Neural cell (in vitro differentiated cells): Measurements from ENCODE around the gene UGT3A2. TPM values are rescaled to one million over a fixed set of nuclear protein-coding genes. Genes with fewer than 3 reads are reported as not detected.

Experiments used
- H2AFZ ChIP-seq: fragments of 200-600, 300-800 bp; sonication (generic), shearing (Covaris generic); 2 replicates; pipeline ENCODE4 v1.6.0; 2014; ENCODE audit warnings: low read depth, mild to moderate bottlenecking, antibody characterized with exemption, low read length, moderate library complexity
- H3F3A ChIP-seq: fragments of 200-600 bp; shearing (Covaris generic); 2 replicates; pipeline ENCODE4 v1.6.1; 2016; ENCODE audit warnings: mild to moderate bottlenecking, moderate library complexity, mixed read lengths, antibody characterized with exemption, low read length; ENCODE audit not compliant: insufficient read depth, poor library complexity, severe bottlenecking
- H3K27ac ChIP-seq: fragments of 200-600, 300-800 bp; sonication (generic), shearing (Covaris generic); 2 replicates; pipeline ENCODE4 v1.5.1; 2014; ENCODE audit warnings: mild to moderate bottlenecking, low read length, moderate library complexity
- H3K27me3 ChIP-seq: fragments of 300-800, 200-600 bp; sonication (generic), shearing (Covaris generic); 2 replicates; pipeline ENCODE4 v1.6.0; 2014; ENCODE audit warnings: mild to moderate bottlenecking, low read depth, low read length, moderate library complexity; ENCODE audit not compliant: insufficient read depth
- H3K36me3 ChIP-seq: fragments of 300-800, 200-600 bp; sonication (generic), shearing (Covaris generic); 2 replicates; pipeline ENCODE4 v1.5.1; 2014; ENCODE audit warnings: mild to moderate bottlenecking, antibody characterized with exemption, low read length, moderate library complexity; ENCODE audit not compliant: insufficient read depth
- H3K4me2 ChIP-seq: fragments of 300-800, 200-600 bp; sonication (generic), shearing (Covaris generic); 2 replicates; pipeline ENCODE4 v1.6.0; 2014; ENCODE audit warnings: mild to moderate bottlenecking, low read length
- H3K4me3 ChIP-seq: fragments of 300-800, 200-600 bp; sonication (generic), shearing (Covaris generic); 2 replicates; pipeline ENCODE4 v1.5.1; 2014; ENCODE audit warnings: mild to moderate bottlenecking, low read length, moderate library complexity
- H3K79me2 ChIP-seq: fragments of 200-600 bp; shearing (Covaris generic); replicated peaks from 2 replicates; pipeline ENCODE4 v1.6.0; 2014; ENCODE audit warnings: mild to moderate bottlenecking, low read length, moderate library complexity; ENCODE audit not compliant: insufficient read depth
- H3K9ac ChIP-seq: fragments of 300-800, 200-600 bp; sonication (generic), shearing (Covaris generic); 2 replicates; pipeline ENCODE4 v1.6.1; 2016; ENCODE audit warnings: mild to moderate bottlenecking, low read length, mixed read lengths
- H3K9me2 ChIP-seq: fragments of 200-600 bp; shearing (Covaris generic); 2 replicates; pipeline ENCODE4 v1.6.1; 2016; ENCODE audit warnings: mild to moderate bottlenecking, low read length, mixed read lengths; ENCODE audit not compliant: insufficient read depth
- H3K9me3 ChIP-seq: fragments of 200-600, 300-800 bp; sonication (generic), shearing (Covaris generic); 2 replicates; pipeline ENCODE4 v1.6.1; 2016; ENCODE audit warnings: mild to moderate bottlenecking, mixed run types, low read length, moderate library complexity, mixed read lengths
- H4K20me1 ChIP-seq: fragments of 200-600 bp; shearing (Covaris generic); 2 replicates; pipeline ENCODE4 v1.6.1; 2016; ENCODE audit warnings: mild to moderate bottlenecking, mixed run types; ENCODE audit not compliant: insufficient read depth
- EP300 ChIP-seq: fragments of 450-650 bp; conservative IDR thresholded peaks from 2 replicates; pipeline ENCODE4 v1.6.1; 2014; ENCODE audit warnings: antibody characterized with exemption, mild to moderate bottlenecking, moderate library complexity; ENCODE audit not compliant: poor library complexity, severe bottlenecking
- EZH2 ChIP-seq: fragments of 200-600, 300-800 bp; shearing (Covaris generic), sonication (generic); IDR thresholded peaks from 2 replicates; pipeline ENCODE4 v1.6.1; 2014; ENCODE audit warnings: antibody characterized with exemption, low read length, borderline replicate concordance, mild to moderate bottlenecking; ENCODE audit not compliant: insufficient read depth, poor library complexity, severe bottlenecking
- MXI1 ChIP-seq: fragments of 450-650 bp; conservative IDR thresholded peaks from 2 replicates; pipeline ENCODE4 v1.6.1; 2014; ENCODE audit warnings: antibody characterized with exemption, mild to moderate bottlenecking; ENCODE audit not compliant: poor library complexity, severe bottlenecking
- POLR2AphosphoS5 ChIP-seq: IDR thresholded peaks from 2 replicates; pipeline ENCODE4 v1.6.1; 2012
- RAD21 ChIP-seq: fragments of 450-650 bp; conservative IDR thresholded peaks from 2 replicates; pipeline ENCODE4 v1.6.1; 2014; ENCODE audit warnings: antibody characterized with exemption, mild to moderate bottlenecking, moderate library complexity
- SMC3 ChIP-seq: fragments of 450-650 bp; conservative IDR thresholded peaks from 2 replicates; pipeline ENCODE4 v1.6.1; 2014; ENCODE audit warnings: antibody characterized with exemption, mild to moderate bottlenecking, moderate library complexity; ENCODE audit not compliant: poor library complexity
- TAF1 ChIP-seq: IDR thresholded peaks from 2 replicates; pipeline ENCODE4 v1.6.1; 2012; ENCODE audit warnings: low read depth
- polyA plus RNA-seq: library from polyadenylated mRNA; depleted of rRNA; stranded (reverse); fragments of >200 nt; gene quantifications from 2 replicates; pipeline ENCODE4 v1.2.3, GENCODE V29; 2014
- TF ChIP-seq, protein P1 (sequence below): IDR thresholded peaks from 2 replicates; pipeline ENCODE4 v1.6.1; 2012; ENCODE audit warnings: borderline replicate concordance
- TF ChIP-seq, protein P2 (sequence below): fragments of 450-650 bp; IDR thresholded peaks from 2 replicates; pipeline ENCODE4 v1.5.1; 2014; ENCODE audit warnings: antibody characterized with exemption, mild to moderate bottlenecking, moderate library complexity; ENCODE audit not compliant: poor library complexity, severe bottlenecking

The UGT3A2 gene
- polyA plus RNA-seq, 1 donor from 2014 or later = not detected

DNA sequence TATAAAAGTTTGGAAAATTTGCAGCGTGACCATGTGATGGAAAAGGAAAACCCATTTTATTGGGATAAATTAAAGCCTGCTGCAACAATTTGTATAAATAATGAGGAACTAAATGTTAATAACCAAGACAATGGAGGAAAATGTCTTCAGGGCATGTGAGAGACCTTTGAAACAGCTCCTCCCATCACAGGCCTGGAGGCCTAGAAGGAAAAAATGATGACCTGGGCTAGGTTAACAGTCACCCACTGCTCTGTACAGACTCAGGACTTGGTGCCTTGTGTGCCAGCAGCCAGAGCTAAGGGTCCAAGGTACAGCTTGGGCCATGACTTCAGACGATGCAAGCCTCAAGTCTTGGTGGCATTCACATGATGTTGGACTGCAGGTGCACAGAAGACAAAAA lies 53.5 kb downstream of the UGT3A2 start:
- no peak overlapping the region for H2AFZ ChIP-seq
- no peaks in the 10 kb centered on the region for H4K20me1 ChIP-seq
- H3K79me2 ChIP-seq = no peaks in the 10 kb centered on the region
- no peaks in the 10 kb centered on the region for H3F3A ChIP-seq
- peaks cover 7% of the 10 kb centered on the region for H3K9me3 ChIP-seq
- no peak overlapping the region for H3K9ac ChIP-seq
- no peak overlapping the region for H3K27ac ChIP-seq
- H3K9me2 ChIP-seq = no peaks in the 10 kb centered on the region
- H3K4me3 ChIP-seq = no peak overlapping the region
- TF ChIP-seq POLR2AphosphoS5 (no peak), EZH2 (no peak), MXI1 (no peak), TAF1 (no peak), SMC3 (no peak), EP300 (no peak), RAD21 (no peak)
- TF ChIP-seq, protein P1, sequence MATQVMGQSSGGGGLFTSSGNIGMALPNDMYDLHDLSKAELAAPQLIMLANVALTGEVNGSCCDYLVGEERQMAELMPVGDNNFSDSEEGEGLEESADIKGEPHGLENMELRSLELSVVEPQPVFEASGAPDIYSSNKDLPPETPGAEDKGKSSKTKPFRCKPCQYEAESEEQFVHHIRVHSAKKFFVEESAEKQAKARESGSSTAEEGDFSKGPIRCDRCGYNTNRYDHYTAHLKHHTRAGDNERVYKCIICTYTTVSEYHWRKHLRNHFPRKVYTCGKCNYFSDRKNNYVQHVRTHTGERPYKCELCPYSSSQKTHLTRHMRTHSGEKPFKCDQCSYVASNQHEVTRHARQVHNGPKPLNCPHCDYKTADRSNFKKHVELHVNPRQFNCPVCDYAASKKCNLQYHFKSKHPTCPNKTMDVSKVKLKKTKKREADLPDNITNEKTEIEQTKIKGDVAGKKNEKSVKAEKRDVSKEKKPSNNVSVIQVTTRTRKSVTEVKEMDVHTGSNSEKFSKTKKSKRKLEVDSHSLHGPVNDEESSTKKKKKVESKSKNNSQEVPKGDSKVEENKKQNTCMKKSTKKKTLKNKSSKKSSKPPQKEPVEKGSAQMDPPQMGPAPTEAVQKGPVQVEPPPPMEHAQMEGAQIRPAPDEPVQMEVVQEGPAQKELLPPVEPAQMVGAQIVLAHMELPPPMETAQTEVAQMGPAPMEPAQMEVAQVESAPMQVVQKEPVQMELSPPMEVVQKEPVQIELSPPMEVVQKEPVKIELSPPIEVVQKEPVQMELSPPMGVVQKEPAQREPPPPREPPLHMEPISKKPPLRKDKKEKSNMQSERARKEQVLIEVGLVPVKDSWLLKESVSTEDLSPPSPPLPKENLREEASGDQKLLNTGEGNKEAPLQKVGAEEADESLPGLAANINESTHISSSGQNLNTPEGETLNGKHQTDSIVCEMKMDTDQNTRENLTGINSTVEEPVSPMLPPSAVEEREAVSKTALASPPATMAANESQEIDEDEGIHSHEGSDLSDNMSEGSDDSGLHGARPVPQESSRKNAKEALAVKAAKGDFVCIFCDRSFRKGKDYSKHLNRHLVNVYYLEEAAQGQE = no peak
- TF ChIP-seq, protein P2, sequence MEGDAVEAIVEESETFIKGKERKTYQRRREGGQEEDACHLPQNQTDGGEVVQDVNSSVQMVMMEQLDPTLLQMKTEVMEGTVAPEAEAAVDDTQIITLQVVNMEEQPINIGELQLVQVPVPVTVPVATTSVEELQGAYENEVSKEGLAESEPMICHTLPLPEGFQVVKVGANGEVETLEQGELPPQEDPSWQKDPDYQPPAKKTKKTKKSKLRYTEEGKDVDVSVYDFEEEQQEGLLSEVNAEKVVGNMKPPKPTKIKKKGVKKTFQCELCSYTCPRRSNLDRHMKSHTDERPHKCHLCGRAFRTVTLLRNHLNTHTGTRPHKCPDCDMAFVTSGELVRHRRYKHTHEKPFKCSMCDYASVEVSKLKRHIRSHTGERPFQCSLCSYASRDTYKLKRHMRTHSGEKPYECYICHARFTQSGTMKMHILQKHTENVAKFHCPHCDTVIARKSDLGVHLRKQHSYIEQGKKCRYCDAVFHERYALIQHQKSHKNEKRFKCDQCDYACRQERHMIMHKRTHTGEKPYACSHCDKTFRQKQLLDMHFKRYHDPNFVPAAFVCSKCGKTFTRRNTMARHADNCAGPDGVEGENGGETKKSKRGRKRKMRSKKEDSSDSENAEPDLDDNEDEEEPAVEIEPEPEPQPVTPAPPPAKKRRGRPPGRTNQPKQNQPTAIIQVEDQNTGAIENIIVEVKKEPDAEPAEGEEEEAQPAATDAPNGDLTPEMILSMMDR = no peak
- H3K4me2 ChIP-seq = no peak overlapping the region
- H3K27me3 ChIP-seq = no peaks in the 10 kb centered on the region
- no peaks in the 10 kb centered on the region for H3K36me3 ChIP-seq

DNA sequence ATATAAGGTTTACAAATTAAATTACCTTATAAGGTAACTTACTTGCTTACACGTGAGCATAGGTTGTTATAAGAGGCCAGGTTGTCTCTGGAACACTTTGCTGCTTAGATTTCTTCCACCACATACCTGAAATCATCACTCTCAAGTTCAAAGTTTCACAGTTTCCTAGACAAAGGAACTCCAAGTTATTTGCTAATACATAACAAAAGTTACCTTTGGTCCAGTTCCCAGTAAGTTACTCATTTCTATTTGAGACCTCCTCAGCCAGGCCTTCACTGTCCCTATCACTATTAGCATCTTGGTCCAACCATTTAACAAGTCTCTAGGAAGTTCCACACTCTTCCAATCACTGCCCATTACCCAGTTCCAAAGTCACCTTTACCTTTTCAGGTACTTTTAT lies 57.0 kb downstream of the UGT3A2 start:
- no peaks in the 10 kb centered on the region for H3F3A ChIP-seq
- H3K4me3 ChIP-seq = no peak overlapping the region
- H2AFZ ChIP-seq = no peak overlapping the region
- H3K79me2 ChIP-seq = no peaks in the 10 kb centered on the region
- H3K9ac ChIP-seq = no peak overlapping the region
- H4K20me1 ChIP-seq = no peaks in the 10 kb centered on the region
- H3K36me3 ChIP-seq = no peaks in the 10 kb centered on the region
- TF ChIP-seq EZH2 = no peak
- TF ChIP-seq POLR2AphosphoS5 = no peak
- TF ChIP-seq, protein P1 = no peak
- no peak for TF ChIP-seq TAF1
- TF ChIP-seq MXI1 = no peak
- TF ChIP-seq, protein P2 = no peak
- TF ChIP-seq SMC3 = no peak
- TF ChIP-seq RAD21 = no peak
- no peak for TF ChIP-seq EP300
- no peaks in the 10 kb centered on the region for H3K27me3 ChIP-seq
- no peak overlapping the region for H3K4me2 ChIP-seq
- no peaks in the 10 kb centered on the region for H3K9me2 ChIP-seq
- H3K9me3 ChIP-seq = peaks cover 7% of the 10 kb centered on the region
- no peak overlapping the region for H3K27ac ChIP-seq
